Measurements from ENCODE around the gene SNAP23. TPM values are rescaled to one million over a fixed set of nuclear protein-coding genes. Genes with fewer than 3 reads are reported as not detected.

SNAP23 gene
- 10 to 100 TPM; 36.9 to 63.9 TPM for total RNA-seq

GRCh38 chr15:42495361-42496212 is at the start of gene SNAP23:
Gene SNAP23 (plus strand): TSS chr15:42495634. CDS start chr15:42511847, 16,213 bp downstream.
- peaks cover 2% of the 10 kb centered on the region for H3K36me3 Mint-ChIP-seq
- H3K27me3 Mint-ChIP-seq: no peaks in the 10 kb centered on the region
- ATAC-seq: peak; percentile 97
- H3K27ac Mint-ChIP-seq: peak within 1 kb of the TSS; percentile 93
- H3K4me1 Mint-ChIP-seq: peaks cover 53% of the 10 kb centered on the region
- CTCF ChIA-PET: interaction anchor here (0.9 to 1.2 kb wide), 2 partner anchors 53 to 86 kb away, joined by 3 read pairs; partner anchors contain the start of genes HAUS2 and LRRC57
- peak; percentile 90 for DNase-seq
- H3K4me3 Mint-ChIP-seq: peak within 1 kb of the TSS; percentile 95
- no peaks in the 10 kb centered on the region for H3K9me3 Mint-ChIP-seq (ENCODE audit: low read depth)

- Mint-ChIP-seq H3K27me3 (no peaks in the 10 kb centered on the region), H3K9me3 (ENCODE audit: low read depth) (no peaks in the 10 kb centered on the region), H3K4me3 (no peak overlapping the region), H3K4me1 (no peaks in the 10 kb centered on the region), H3K36me3 (peaks cover 32% of the 10 kb centered on the region), H3K27ac (no peak overlapping the region)
- CTCF ChIA-PET: interaction anchor here (1.0 kb wide), 1 partner anchor 15 kb away, joined by 3 read pairs; no protein-coding TSS in a partner anchor
- no peak for ATAC-seq
- DNase-seq: no peak
These were observed 47.8 kb upstream of the SNAP23 start for GRCh38 chr15:42447599-42447998.

GRCh38 chr15:42448281-42448680 is 47.2 kb upstream of the SNAP23 start:
- Mint-ChIP-seq H3K27me3 (no peaks in the 10 kb centered on the region), H3K4me1 (no peaks in the 10 kb centered on the region), H3K27ac (no peak overlapping the region), H3K9me3 (ENCODE audit: low read depth) (no peaks in the 10 kb centered on the region), H3K4me3 (no peak overlapping the region), H3K36me3 (peaks cover 32% of the 10 kb centered on the region)
- DNase-seq (no peak), ATAC-seq (no peak)
- CTCF ChIA-PET: interaction anchor here (0.6 to 1.1 kb wide), 2 partner anchors 10 to 62 kb away, joined by 3 to 4 read pairs; no protein-coding TSS in a partner anchor

- Mint-ChIP-seq H3K4me1 (no peaks in the 10 kb centered on the region), H3K9me3 (ENCODE audit: low read depth) (no peaks in the 10 kb centered on the region), H3K27me3 (no peaks in the 10 kb centered on the region), H3K36me3 (peaks cover 32% of the 10 kb centered on the region), H3K4me3 (no peak overlapping the region), H3K27ac (no peak overlapping the region)
- DNase-seq: no peak
- CTCF ChIA-PET: no interaction called here
- no peak for ATAC-seq
These were observed 45.5 kb upstream of the SNAP23 start for GRCh38 chr15:42449770-42450424.

GRCh38 chr15:42450425-42450790 is 45.0 kb upstream of the SNAP23 start:
- ATAC-seq (no peak), DNase-seq (no peak)
- H3K9me3 Mint-ChIP-seq (ENCODE audit: low read depth): no peaks in the 10 kb centered on the region
- no peaks in the 10 kb centered on the region for H3K4me1 Mint-ChIP-seq
- H3K27me3 Mint-ChIP-seq: no peaks in the 10 kb centered on the region
- H3K27ac Mint-ChIP-seq: no peak overlapping the region
- no peak overlapping the region for H3K4me3 Mint-ChIP-seq
- CTCF ChIA-PET: no interaction called here
- peaks cover 32% of the 10 kb centered on the region for H3K36me3 Mint-ChIP-seq

GRCh38 chr15:42453826-42454225 is 41.6 kb upstream of the SNAP23 start:
- no peaks in the 10 kb centered on the region for H3K9me3 Mint-ChIP-seq (ENCODE audit: low read depth)
- no peak overlapping the region for H3K27ac Mint-ChIP-seq
- H3K4me1 Mint-ChIP-seq: no peaks in the 10 kb centered on the region
- DNase-seq (no peak), ATAC-seq (no peak)
- H3K36me3 Mint-ChIP-seq: peaks cover 23% of the 10 kb centered on the region
- CTCF ChIA-PET: interaction anchor here (0.7 kb wide), 1 partner anchor 758 kb away, joined by 3 read pairs; no protein-coding TSS in a partner anchor
- no peaks in the 10 kb centered on the region for H3K27me3 Mint-ChIP-seq
- H3K4me3 Mint-ChIP-seq: no peak overlapping the region

GRCh38 chr15:42456531-42456930 is 38.9 kb upstream of the SNAP23 start:
- no peaks in the 10 kb centered on the region for H3K27me3 Mint-ChIP-seq
- H3K4me3 Mint-ChIP-seq: no peak overlapping the region
- DNase-seq (no peak), ATAC-seq (no peak)
- H3K36me3 Mint-ChIP-seq: peaks cover 10% of the 10 kb centered on the region
- H3K4me1 Mint-ChIP-seq: no peaks in the 10 kb centered on the region
- no peaks in the 10 kb centered on the region for H3K9me3 Mint-ChIP-seq (ENCODE audit: low read depth)
- CTCF ChIA-PET: no interaction called here
- no peak overlapping the region for H3K27ac Mint-ChIP-seq

- no peak for DNase-seq
- H3K4me3 Mint-ChIP-seq: no peak overlapping the region
- H3K36me3 Mint-ChIP-seq: peaks cover 7% of the 10 kb centered on the region
- CTCF ChIA-PET: no interaction called here
- no peaks in the 10 kb centered on the region for H3K27me3 Mint-ChIP-seq
- no peaks in the 10 kb centered on the region for H3K9me3 Mint-ChIP-seq (ENCODE audit: low read depth)
- no peaks in the 10 kb centered on the region for H3K4me1 Mint-ChIP-seq
- no peak overlapping the region for H3K27ac Mint-ChIP-seq
- no peak for ATAC-seq
These were observed 38.5 kb upstream of the SNAP23 start for GRCh38 chr15:42456971-42457370.

GRCh38 chr15:42457445-42458442 is 37.7 kb upstream of the SNAP23 start:
- H3K27ac Mint-ChIP-seq: no peak overlapping the region
- no peak overlapping the region for H3K4me3 Mint-ChIP-seq
- ATAC-seq (no peak), DNase-seq (no peak)
- no peaks in the 10 kb centered on the region for H3K9me3 Mint-ChIP-seq (ENCODE audit: low read depth)
- H3K27me3 Mint-ChIP-seq: no peaks in the 10 kb centered on the region
- CTCF ChIA-PET: interaction anchor here (1.1 kb wide), 1 partner anchor 9 kb away, joined by 4 read pairs; no protein-coding TSS in a partner anchor
- H3K4me1 Mint-ChIP-seq: no peaks in the 10 kb centered on the region
- peaks cover 7% of the 10 kb centered on the region for H3K36me3 Mint-ChIP-seq

- peaks cover 10% of the 10 kb centered on the region for H3K36me3 Mint-ChIP-seq
- no peaks in the 10 kb centered on the region for H3K9me3 Mint-ChIP-seq (ENCODE audit: low read depth)
- H3K4me1 Mint-ChIP-seq: no peaks in the 10 kb centered on the region
- ATAC-seq (no peak), DNase-seq (no peak)
- H3K27ac Mint-ChIP-seq: no peak overlapping the region
- H3K27me3 Mint-ChIP-seq: no peaks in the 10 kb centered on the region
- CTCF ChIA-PET: interaction anchor here (0.5 to 0.7 kb wide), 2 partner anchors 18 to 164 kb away, joined by 3 read pairs; no protein-coding TSS in a partner anchor
- H3K4me3 Mint-ChIP-seq: no peak overlapping the region
These were observed 34.2 kb upstream of the SNAP23 start for GRCh38 chr15:42461261-42461660.

- no peaks in the 10 kb centered on the region for H3K4me1 Mint-ChIP-seq
- DNase-seq (no peak), ATAC-seq (no peak)
- H3K9me3 Mint-ChIP-seq (ENCODE audit: low read depth): no peaks in the 10 kb centered on the region
- H3K36me3 Mint-ChIP-seq: peaks cover 7% of the 10 kb centered on the region
- no peaks in the 10 kb centered on the region for H3K27me3 Mint-ChIP-seq
- CTCF ChIA-PET: interaction anchor here (0.8 kb wide), 1 partner anchor 42 kb away, joined by 3 read pairs; no protein-coding TSS in a partner anchor
- H3K4me3 Mint-ChIP-seq: no peak overlapping the region
- H3K27ac Mint-ChIP-seq: no peak overlapping the region
These were observed 29.7 kb upstream of the SNAP23 start for GRCh38 chr15:42465520-42466259.

GRCh38 chr15:42471002-42471401 is 24.4 kb upstream of the SNAP23 start:
- DNase-seq: no peak
- no peaks in the 10 kb centered on the region for H3K4me1 Mint-ChIP-seq
- H3K27ac Mint-ChIP-seq: no peak overlapping the region
- no peak overlapping the region for H3K4me3 Mint-ChIP-seq
- CTCF ChIA-PET: interaction anchor here (0.8 to 1.4 kb wide), 6 partner anchors 11 to 456 kb away, joined by 3 to 4 read pairs (median 3); partner anchors contain the start of gene ZNF106
- no peaks in the 10 kb centered on the region for H3K27me3 Mint-ChIP-seq
- peaks cover 5% of the 10 kb centered on the region for H3K36me3 Mint-ChIP-seq
- H3K9me3 Mint-ChIP-seq (ENCODE audit: low read depth): no peaks in the 10 kb centered on the region
- ATAC-seq: no peak

Measured in activated CD8-positive, alpha-beta memory T cell treated with anti-CD3 and anti-CD28 coated beads, Interleukin-2, amount 10 ng/mL, durations not matched to agents 7 days and 5 days (primary cell).